GM12878 (cell line): ENCODE results near the gene DPYSL4. TPM values are rescaled to one million over a fixed set of nuclear protein-coding genes. Genes with fewer than 3 reads are reported as not detected.

Source experiments
- ATAC-seq: fragments of 200-7000 bp; cut with Tn5 transposase; 3 replicates; pipeline ENCODE4 v1.9.1; 2020; ENCODE audit warnings: mild to moderate bottlenecking, moderate library complexity
- BruUV-seq: library from RNA; stranded (reverse); fragments of 400-500 nt; replicated peaks from 2 replicates; lab custom pipeline; 2021; lab: Mats Ljungman, UMichigan
- CTCF ChIA-PET: fragments of 300-600 bp; sonication (Branson Sonifier 250); formaldehyde crosslinking; extraction: SDS; loops from one replicate; lab custom pipeline; 2021; ENCODE audit warnings: inconsistent platforms; lab: Yijun Ruan, JAX
- POLR2A ChIA-PET: fragments of 350-600 bp; formaldehyde crosslinking; extraction: SDS; loops from one replicate; lab custom pipeline; 2021; ENCODE audit warnings: inconsistent platforms; lab: Charles Lee
- RAD21 ChIA-PET: fragments of 300-600 bp; sonication (Branson Sonifier 250); formaldehyde crosslinking; loops from one replicate; lab custom pipeline; 2023; ENCODE audit warnings: antibody characterized with exemption; ENCODE audit not compliant: unreplicated experiment; lab: Charles Lee
- SMC1A ChIA-PET: fragments of 300-600 bp; sonication (Branson Sonifier 250); formaldehyde crosslinking; loops from one replicate; lab custom pipeline; 2023; ENCODE audit not compliant: unreplicated experiment, uncharacterized antibody; lab: Charles Lee
- DNase-seq: peaks from one replicate; pipeline ENCODE4 v3.0.0-alpha.2; 2011; ENCODE audit warnings: low read depth, low spot score
- FAIRE-seq: peaks from 3 replicates; lab custom pipeline; 2011; peaks lifted over from hg19 to GRCh38; lab: Jason Lieb, UNC
- H2AFZ ChIP-seq: 2 replicates; pipeline ENCODE4 v1.6.0; 2011; ENCODE audit warnings: low read depth, low read length, control low read depth; ENCODE audit not compliant: control insufficient read depth
- H3K27ac ChIP-seq: 2 replicates; pipeline ENCODE4 v1.5.1; 2011; ENCODE audit warnings: control low read depth; ENCODE audit not compliant: control insufficient read depth, insufficient read depth
- H3K27me3 ChIP-seq, 2 experiments: replicated peaks in 1 of 2; 2 replicates each; pipeline versions ENCODE4 v1.6.0 to v1.6.1; 2011; ENCODE audit warnings: low read length in 1 of 2; ENCODE audit not compliant: control insufficient read depth in 2 of 2, insufficient read depth in 2 of 2
- H3K36me3 ChIP-seq, 2 experiments: 2 replicates each; pipeline ENCODE4 v1.5.1; 2011; ENCODE audit warnings: low read length in 1 of 2; ENCODE audit not compliant: control insufficient read depth in 2 of 2, insufficient read depth in 2 of 2
- H3K4me1 ChIP-seq: 2 replicates; pipeline ENCODE4 v1.6.1; 2011; ENCODE audit warnings: mild to moderate bottlenecking, low read length, moderate library complexity, mixed read lengths; ENCODE audit not compliant: control insufficient read depth, insufficient read depth
- H3K4me2 ChIP-seq: 2 replicates; pipeline ENCODE4 v1.6.0; 2011; ENCODE audit warnings: control low read depth; ENCODE audit not compliant: control insufficient read depth, insufficient read depth
- H3K4me3 ChIP-seq: fragments of 200-600 bp; sonication (generic); 2 replicates; pipeline ENCODE4 v1.5.1; 2016
- H3K79me2 ChIP-seq: 2 replicates; pipeline ENCODE4 v1.6.0; 2011; ENCODE audit warnings: low read length; ENCODE audit not compliant: control insufficient read depth, insufficient read depth
- H3K9ac ChIP-seq: 2 replicates; pipeline ENCODE4 v1.8.0; 2011; ENCODE audit warnings: low read length, control low read depth, mixed read lengths; ENCODE audit not compliant: control insufficient read depth, insufficient read depth
- H3K9me3 ChIP-seq: replicated peaks from 3 replicates; pipeline ENCODE4 v1.5.1; 2011; ENCODE audit warnings: mild to moderate bottlenecking, low read length; ENCODE audit not compliant: control insufficient read depth, insufficient read depth
- H4K20me1 ChIP-seq: 2 replicates; pipeline ENCODE4 v1.6.0; 2011; ENCODE audit not compliant: control insufficient read depth, insufficient read depth
- CHD2 ChIP-seq: IDR thresholded peaks from 2 replicates; pipeline ENCODE4 v1.6.1; 2011; ENCODE audit warnings: low read depth, low read length, improper control_type of control experiment, borderline replicate concordance
- MEF2A ChIP-seq: IDR thresholded peaks from 2 replicates; pipeline ENCODE4 v1.6.1; 2011; ENCODE audit warnings: low read depth, mild to moderate bottlenecking, low read length, moderate library complexity; ENCODE audit not compliant: insufficient read depth
- PKNOX1 ChIP-seq: fragments of 450-650 bp; IDR thresholded peaks from 2 replicates; pipeline ENCODE4 v1.6.1; 2016; ENCODE audit warnings: mild to moderate bottlenecking
- ZNF24 ChIP-seq: fragments of 450-650 bp; IDR thresholded peaks from 2 replicates; pipeline ENCODE4 v1.6.1; 2017; ENCODE audit warnings: antibody characterized with exemption, mild to moderate bottlenecking
- WGBS: methylation state at CpG from one replicate; pipeline ENCODE4 v1.1.6; 2016; ENCODE audit warnings: low lambda C conversion rate; ENCODE audit not compliant: insufficient replicate concordance, insufficient coverage; ENCODE audit errors: missing lambda C conversion rate; 5-methylcytosine and 5-hydroxymethylcytosine counted together
- in situ Hi-C: fragments of 300-500 bp; cut with MboI; formaldehyde crosslinking; loops from 9 replicates; pipeline ENCODE4 v1.14.3; 2018; ENCODE audit warnings: mixed read lengths
- intact Hi-C: fragments of 100-400 bp; cut with micrococcal nuclease; formaldehyde crosslinking; loops from one replicate; pipeline ENCODE4 v1.14.2; 2022; ENCODE audit not compliant: unreplicated experiment
- polyA plus RNA-seq, 11 experiments: library from polyadenylated mRNA; depleted of rRNA in 4 of 11; unstranded in 6 of 11; stranded (reverse) in 5 of 11; fragments of >200 nt; fragmentation: Nextera tagmentation in 4 of 11; fragmentation: Illumina TruSeq in 1 of 11; extraction: Ambion mirVana in 4 of 11; extraction: Trizol in 1 of 11; gene quantifications; 1 replicate in 1 of 11; 2 replicates in 10 of 11; pipeline versions ENCODE4 v1.2.1 to v1.2.3, GENCODE V29; 2011 to 2016; ENCODE audit warnings: inconsistent platforms in 2 of 11, missing spikeins in 2 of 11, low read depth in 1 of 11
- total RNA-seq, 4 experiments: library from RNA; depleted of rRNA in 3 of 4; stranded (reverse); fragments of >200 nt in 3 of 4; fragmentation: Illumina TruSeq in 1 of 4; extraction: Trizol in 1 of 4; gene quantifications; 2 replicates each; pipeline versions ENCODE4 v1.2.1 to v1.2.3, GENCODE V29; 2013 to 2021
- TF ChIP-seq, protein P1 (sequence below): fragments of 150-350 bp; IDR thresholded peaks from 2 replicates; pipeline ENCODE4 v1.6.1; 2014; ENCODE audit warnings: mild to moderate bottlenecking, low read depth, low read length

DPYSL4 gene
- total and polyA plus RNA-seq, 10 of the 15 experiments (the other 5 are each of a cell fraction or from before 2014, with no cell fraction given): 0.10 to 0.21 TPM; not detected in 8

- TF ChIP-seq, protein P1, sequence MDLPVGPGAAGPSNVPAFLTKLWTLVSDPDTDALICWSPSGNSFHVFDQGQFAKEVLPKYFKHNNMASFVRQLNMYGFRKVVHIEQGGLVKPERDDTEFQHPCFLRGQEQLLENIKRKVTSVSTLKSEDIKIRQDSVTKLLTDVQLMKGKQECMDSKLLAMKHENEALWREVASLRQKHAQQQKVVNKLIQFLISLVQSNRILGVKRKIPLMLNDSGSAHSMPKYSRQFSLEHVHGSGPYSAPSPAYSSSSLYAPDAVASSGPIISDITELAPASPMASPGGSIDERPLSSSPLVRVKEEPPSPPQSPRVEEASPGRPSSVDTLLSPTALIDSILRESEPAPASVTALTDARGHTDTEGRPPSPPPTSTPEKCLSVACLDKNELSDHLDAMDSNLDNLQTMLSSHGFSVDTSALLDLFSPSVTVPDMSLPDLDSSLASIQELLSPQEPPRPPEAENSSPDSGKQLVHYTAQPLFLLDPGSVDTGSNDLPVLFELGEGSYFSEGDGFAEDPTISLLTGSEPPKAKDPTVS: no peak
These were observed 8.0 kb downstream of the DPYSL4 start (continued) for GRCh38 chr10:132194726-132195125.

GRCh38 chr10:132195366-132196075 is 8.8 kb downstream of the DPYSL4 start:
- DNase-seq: no peak
- FAIRE-seq: no peak

More at GRCh38 chr10:132195366-132196075, 8.8 kb downstream of the DPYSL4 start:
- BruUV-seq: no TSS peak
- Histone ChIP-seq H3K36me3 (no peaks in the 10 kb centered on the region), H3K4me1 (no peaks in the 10 kb centered on the region), H3K27ac (no peak overlapping the region), H3K79me2 (no peaks in the 10 kb centered on the region), H2AFZ (no peak overlapping the region), H3K27me3 (no peaks in the 10 kb centered on the region), H3K4me3 (no peak overlapping the region), H3K9ac (no peak overlapping the region), H3K9me3 (no peaks in the 10 kb centered on the region), H3K4me2 (no peak overlapping the region), H4K20me1 (no peaks in the 10 kb centered on the region)
- CTCF ChIA-PET: no interaction called here
- SMC1A ChIA-PET: no interaction called here
- no peak for ATAC-seq
- RAD21 ChIA-PET: no interaction called here
- in situ Hi-C loops: no loop called here
- POLR2A ChIA-PET: no interaction called here
- 22% methylated on average over 13 of the region's 13 CpGs for WGBS
- intact Hi-C loops: no loop called here
- TF ChIP-seq PKNOX1 (no peak), ZNF24 (no peak), CHD2 (no peak), MEF2A (no peak)
